ENCODE measurements around the gene CORO7.

DNA sequence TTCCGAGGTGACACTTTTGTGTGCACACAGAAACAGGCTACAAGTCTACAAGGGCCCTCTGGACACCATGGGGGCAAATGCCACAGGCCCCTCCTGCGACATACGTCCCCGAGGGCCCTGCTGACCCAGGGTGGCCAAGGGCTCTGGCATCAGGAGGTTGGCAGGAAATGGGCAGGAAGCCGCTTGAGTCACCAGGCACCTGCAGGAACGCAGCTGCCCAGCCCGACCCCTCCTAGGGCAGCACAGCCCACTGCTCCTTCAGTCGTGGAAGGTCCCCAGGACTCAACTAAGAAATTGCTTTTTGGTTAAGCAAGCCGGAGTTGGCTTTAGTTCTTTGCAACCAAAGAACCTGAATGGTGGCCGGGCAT is 8.1 kb downstream of the CORO7 start:
- TF ChIP-seq, protein P1, sequence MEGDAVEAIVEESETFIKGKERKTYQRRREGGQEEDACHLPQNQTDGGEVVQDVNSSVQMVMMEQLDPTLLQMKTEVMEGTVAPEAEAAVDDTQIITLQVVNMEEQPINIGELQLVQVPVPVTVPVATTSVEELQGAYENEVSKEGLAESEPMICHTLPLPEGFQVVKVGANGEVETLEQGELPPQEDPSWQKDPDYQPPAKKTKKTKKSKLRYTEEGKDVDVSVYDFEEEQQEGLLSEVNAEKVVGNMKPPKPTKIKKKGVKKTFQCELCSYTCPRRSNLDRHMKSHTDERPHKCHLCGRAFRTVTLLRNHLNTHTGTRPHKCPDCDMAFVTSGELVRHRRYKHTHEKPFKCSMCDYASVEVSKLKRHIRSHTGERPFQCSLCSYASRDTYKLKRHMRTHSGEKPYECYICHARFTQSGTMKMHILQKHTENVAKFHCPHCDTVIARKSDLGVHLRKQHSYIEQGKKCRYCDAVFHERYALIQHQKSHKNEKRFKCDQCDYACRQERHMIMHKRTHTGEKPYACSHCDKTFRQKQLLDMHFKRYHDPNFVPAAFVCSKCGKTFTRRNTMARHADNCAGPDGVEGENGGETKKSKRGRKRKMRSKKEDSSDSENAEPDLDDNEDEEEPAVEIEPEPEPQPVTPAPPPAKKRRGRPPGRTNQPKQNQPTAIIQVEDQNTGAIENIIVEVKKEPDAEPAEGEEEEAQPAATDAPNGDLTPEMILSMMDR (IDR thresholded peaks at IDR 0.05 in 8 of 11, conservative IDR thresholded peaks at IDR 0.05 in 3 of 11) = peak in 1 of 11 experiments; percentile 5
- TF ChIP-seq POLR2AphosphoS5 (IDR thresholded peaks at IDR 0.05) = no peak
- no peak for TF ChIP-seq POLR2A (IDR thresholded peaks at IDR 0.05)
